Gastroesophageal sphincter (tissue), 4 donors: ENCODE results near the gene BAHCC1. TPM values are rescaled to one million over a fixed set of nuclear protein-coding genes. Genes with fewer than 3 reads are reported as not detected.

Source experiments
- ATAC-seq: fragments of 150-250 bp; one replicate; pipeline ENCODE4 v1.9.1; 2016; ENCODE audit warnings: mild to moderate bottlenecking, moderate library complexity
- H3K27ac ChIP-seq, 4 donors: fragments of 200-600 bp; sonication (generic) in 3 of 4; 1 replicate in 3 of 4; 2 replicates in 1 of 4; pipeline ENCODE4 v1.5.1; 2016 to 2019
- H3K27me3 ChIP-seq: fragments of 200-600 bp; sonication (generic); one replicate; pipeline ENCODE4 v1.5.1; 2019
- H3K36me3 ChIP-seq, 2 donors: fragments of 200-600 bp; sonication (generic); one replicate each; pipeline ENCODE4 v1.5.1; 2019; ENCODE audit warnings: control low read depth in 1 of 2
- H3K4me1 ChIP-seq, 3 donors: fragments of 200-600 bp; sonication (generic); 1 replicate in 2 of 3; 2 replicates in 1 of 3; pipeline ENCODE4 v1.5.1; 2016 to 2019; ENCODE audit warnings: control low read depth in 2 of 3
- H3K4me3 ChIP-seq, 2 donors: fragments of 200-600 bp; sonication (generic); one replicate each; pipeline ENCODE4 v1.5.1; 2019; ENCODE audit warnings: mild to moderate bottlenecking in 1 of 2, moderate library complexity in 1 of 2
- H3K9me3 ChIP-seq, 3 donors: fragments of 200-600 bp; sonication (generic); one replicate each; pipeline ENCODE4 v1.5.1; 2017 to 2019; ENCODE audit warnings: control low read depth in 2 of 3
- CTCF ChIP-seq, 4 experiments: fragments of 200-600 bp in 2 of 4; fragments of 450-650 bp in 2 of 4; sonication (generic) in 1 of 4; IDR thresholded peaks; one replicate each; pipeline ENCODE4 v1.5.1; 2017 to 2019; ENCODE audit warnings: antibody characterized with exemption in 4 of 4, mild to moderate bottlenecking in 2 of 4, moderate library complexity in 2 of 4
- EP300 ChIP-seq: sonication (generic); formaldehyde crosslinking; IDR thresholded peaks from one replicate; pipeline ENCODE4 v1.6.1; 2017; ENCODE audit warnings: antibody characterized with exemption, mild to moderate bottlenecking
- POLR2A ChIP-seq, 2 donors: fragments of 450-650 bp; IDR thresholded peaks; one replicate each; pipeline ENCODE4 v1.6.1; 2017; ENCODE audit warnings: antibody characterized with exemption in 2 of 2, mild to moderate bottlenecking in 2 of 2, moderate library complexity in 1 of 2
- POLR2AphosphoS5 ChIP-seq: sonication (generic); formaldehyde crosslinking; IDR thresholded peaks from one replicate; pipeline ENCODE4 v1.6.1; 2017; ENCODE audit warnings: antibody characterized with exemption
- WGBS, 2 donors: methylation state at CpG; one replicate each; pipeline ENCODE4 v1.1.5; 2018; ENCODE audit warnings: low coverage in 1 of 2; 5-methylcytosine and 5-hydroxymethylcytosine counted together
- total RNA-seq, 4 donors: library from RNA; depleted of rRNA; stranded (reverse); fragments of >200 nt; gene quantifications; one replicate each; pipeline ENCODE4 v1.1.0, GENCODE V29; 2016

The BAHCC1 gene
- total RNA-seq, 4 donors from 2014 or later = 17.5 to 34.3 (median 19.5) TPM

DNA sequence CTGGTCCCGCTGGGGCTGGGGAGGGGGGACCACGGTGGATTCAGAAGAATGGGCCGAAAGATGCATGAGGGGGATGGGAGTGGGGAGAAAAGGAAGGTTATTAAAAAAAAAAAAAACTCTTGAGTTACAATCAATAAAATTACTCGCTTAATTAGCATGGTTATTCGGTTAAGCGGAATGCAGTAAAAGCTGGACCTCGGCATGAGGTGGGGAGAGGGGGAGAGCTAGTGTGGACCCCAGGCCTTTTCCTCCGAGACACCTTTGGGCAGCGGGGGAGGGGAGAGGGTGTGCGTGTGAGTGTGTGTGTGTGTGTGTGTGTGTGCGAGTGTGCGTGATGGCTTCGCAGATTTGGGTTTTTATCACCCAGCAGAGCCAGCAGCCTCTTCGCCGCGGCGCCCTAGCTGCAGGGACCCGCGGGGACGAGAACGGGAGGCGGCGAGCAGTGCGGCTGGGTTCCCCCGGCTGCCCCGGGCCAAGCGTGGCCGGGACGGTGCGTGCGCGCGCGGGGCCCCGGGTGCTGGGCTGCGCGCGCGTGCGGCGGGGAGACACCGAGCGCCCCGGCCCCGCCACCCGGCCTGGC lies 3.7 kb downstream of the BAHCC1 start:
- H3K9me3 ChIP-seq = no peaks in the 10 kb centered on the region
- no peaks in the 10 kb centered on the region for H3K27me3 ChIP-seq
- 3% methylated on average over 7 to 10 of the region's 46 CpGs for WGBS, 2 donors
- peak overlapping the region; percentile 69 to 70 for H3K4me3 ChIP-seq
- TF ChIP-seq POLR2AphosphoS5 = no peak
- TF ChIP-seq CTCF (IDR thresholded peaks at IDR 0.05) = no peak
- no peak for TF ChIP-seq EP300
- TF ChIP-seq POLR2A (IDR thresholded peaks at IDR 0.05) = no peak
- H3K36me3 ChIP-seq = no peaks in the 10 kb centered on the region
- H3K27ac ChIP-seq = peak overlapping the region; percentile 91 to 100 (median 98)
- peaks cover 11 to 58% (median 33%) of the 10 kb centered on the region in 3 donors for H3K4me1 ChIP-seq
- ATAC-seq = no peak

GRCh38 chr17:81399481-81400153 lies 4.4 kb downstream of the BAHCC1 start:
- no peaks in the 10 kb centered on the region for H3K27me3 ChIP-seq
- H3K9me3 ChIP-seq = no peaks in the 10 kb centered on the region
- H3K27ac ChIP-seq = peak overlapping the region; percentile 96 to 100 (median 98)
- no peak for ATAC-seq
- TF ChIP-seq POLR2AphosphoS5 (peak; percentile 9), EP300 (no peak), POLR2A (IDR thresholded peaks at IDR 0.05) (peak; percentile 13 to 29), CTCF (IDR thresholded peaks at IDR 0.05) (no peak)
- no CpG with 5 or more reads among the region's 95 CpGs for WGBS, 2 donors
- H3K4me1 ChIP-seq = peaks cover 14 to 59% (median 33%) of the 10 kb centered on the region in 3 donors
- H3K36me3 ChIP-seq = no peaks in the 10 kb centered on the region
- peak overlapping the region; percentile 70 for H3K4me3 ChIP-seq

- H3K9me3 ChIP-seq = no peaks in the 10 kb centered on the region
- H3K27ac ChIP-seq = peak overlapping the region; percentile 96 to 100 (median 98)
- WGBS, 2 donors = 0 to 10% methylated on average over 5 to 27 of the region's 67 CpGs
- no peaks in the 10 kb centered on the region for H3K36me3 ChIP-seq
- peak overlapping the region; percentile 70 for H3K4me3 ChIP-seq
- TF ChIP-seq POLR2A (IDR thresholded peaks at IDR 0.05) (no peak), POLR2AphosphoS5 (peak; percentile 10)
- no peak for ATAC-seq
- no peaks in the 10 kb centered on the region for H3K27me3 ChIP-seq
- peaks cover 14 to 61% (median 36%) of the 10 kb centered on the region in 3 donors for H3K4me1 ChIP-seq
Measured at GRCh38 chr17:81400154-81400977, 5.1 kb downstream of the BAHCC1 start.

GRCh38 chr17:81400996-81401722 lies 5.9 kb downstream of the BAHCC1 start:
- Histone ChIP-seq H3K4me1 (peaks cover 18 to 69% (median 44%) of the 10 kb centered on the region in 3 donors), H3K4me3 (peak overlapping the region; percentile 70)
- TF ChIP-seq POLR2AphosphoS5 (peak; percentile 47), CTCF (IDR thresholded peaks at IDR 0.05) (no peak), POLR2A (IDR thresholded peaks at IDR 0.05) (no peak), EP300 (no peak)

More at GRCh38 chr17:81400996-81401722, 5.9 kb downstream of the BAHCC1 start:
- WGBS, 2 donors = 15 to 40% methylated on average over 1 to 15 of the region's 20 CpGs
- H3K27ac ChIP-seq = peak overlapping the region; percentile 96 to 100 (median 98)
- no peaks in the 10 kb centered on the region for H3K9me3 ChIP-seq
- H3K36me3 ChIP-seq = no peaks in the 10 kb centered on the region
- no peak for ATAC-seq
- no peaks in the 10 kb centered on the region for H3K27me3 ChIP-seq
